Fibroblast of skin of abdomen (primary cell): ENCODE measurements around the gene RAB6B.

Experiments
- DNase-seq: peaks from one replicate; pipeline ENCODE4 v3.0.0-alpha.2; 2013

The RAB6B gene

GRCh38 chr3:133880886-133881455, 14.7 kb downstream of the RAB6B start:
- no peak for DNase-seq

- no peak for DNase-seq
These were observed 15.4 kb downstream of the RAB6B start for GRCh38 chr3:133880287-133880686.

GRCh38 chr3:133878518-133878917, 17.2 kb downstream of the RAB6B start:
- DNase-seq, result no peak

- no peak for DNase-seq
These were observed 18.5 kb downstream of the RAB6B start for GRCh38 chr3:133877221-133877620.

- DNase-seq, result no peak
These were observed 20.8 kb downstream of the RAB6B start for GRCh38 chr3:133874761-133875438.

GRCh38 chr3:133874344-133874743, 21.3 kb downstream of the RAB6B start:
- no peak for DNase-seq

GRCh38 chr3:133872781-133873180, 22.9 kb downstream of the RAB6B start:
- no peak for DNase-seq

- no peak for DNase-seq
These were observed 23.5 kb downstream of the RAB6B start for GRCh38 chr3:133872161-133872560.

GRCh38 chr3:133871368-133872090, 24.2 kb downstream of the RAB6B start:
- DNase-seq, result no peak

GRCh38 chr3:133870822-133871221, 24.9 kb downstream of the RAB6B start:
- no peak for DNase-seq

GRCh38 chr3:133869586-133869985, 26.1 kb downstream of the RAB6B start:
- DNase-seq, result no peak

- no peak for DNase-seq
These were observed 26.8 kb downstream of the RAB6B start for GRCh38 chr3:133868758-133869475.

- DNase-seq, result no peak
These were observed 27.5 kb downstream of the RAB6B start for GRCh38 chr3:133868186-133868585.

GRCh38 chr3:133866141-133866540, 29.5 kb downstream of the RAB6B start:
- DNase-seq, result no peak

GRCh38 chr3:133865136-133865855, 30.4 kb downstream of the RAB6B start:
- no peak for DNase-seq

GRCh38 chr3:133864616-133865015, 31.1 kb downstream of the RAB6B start:
- no peak for DNase-seq

GRCh38 chr3:133863911-133864310, 31.8 kb downstream of the RAB6B start:
- no peak for DNase-seq

GRCh38 chr3:133862161-133862560, 33.5 kb downstream of the RAB6B start:
- no peak for DNase-seq

- no peak for DNase-seq
These were observed 35.2 kb downstream of the RAB6B start for GRCh38 chr3:133860519-133860918.

- DNase-seq, result no peak
These were observed 36.1 kb downstream of the RAB6B start for GRCh38 chr3:133859381-133860234.

- no peak for DNase-seq
These were observed 37.9 kb downstream of the RAB6B start for GRCh38 chr3:133857767-133858166.

GRCh38 chr3:133856316-133856715, 39.4 kb downstream of the RAB6B start:
- DNase-seq, result peak; percentile 7
